ENCODE results near the gene RGL2. TPM values are rescaled to one million over a fixed set of nuclear protein-coding genes. Genes with fewer than 3 reads are reported as not detected.

The RGL2 gene
- total and polyA plus RNA-seq, 2 of the 13 experiments (the other 11 are each of a cell fraction or from before 2014, with no cell fraction given), result 22.9 to 47.4 TPM

DNA sequence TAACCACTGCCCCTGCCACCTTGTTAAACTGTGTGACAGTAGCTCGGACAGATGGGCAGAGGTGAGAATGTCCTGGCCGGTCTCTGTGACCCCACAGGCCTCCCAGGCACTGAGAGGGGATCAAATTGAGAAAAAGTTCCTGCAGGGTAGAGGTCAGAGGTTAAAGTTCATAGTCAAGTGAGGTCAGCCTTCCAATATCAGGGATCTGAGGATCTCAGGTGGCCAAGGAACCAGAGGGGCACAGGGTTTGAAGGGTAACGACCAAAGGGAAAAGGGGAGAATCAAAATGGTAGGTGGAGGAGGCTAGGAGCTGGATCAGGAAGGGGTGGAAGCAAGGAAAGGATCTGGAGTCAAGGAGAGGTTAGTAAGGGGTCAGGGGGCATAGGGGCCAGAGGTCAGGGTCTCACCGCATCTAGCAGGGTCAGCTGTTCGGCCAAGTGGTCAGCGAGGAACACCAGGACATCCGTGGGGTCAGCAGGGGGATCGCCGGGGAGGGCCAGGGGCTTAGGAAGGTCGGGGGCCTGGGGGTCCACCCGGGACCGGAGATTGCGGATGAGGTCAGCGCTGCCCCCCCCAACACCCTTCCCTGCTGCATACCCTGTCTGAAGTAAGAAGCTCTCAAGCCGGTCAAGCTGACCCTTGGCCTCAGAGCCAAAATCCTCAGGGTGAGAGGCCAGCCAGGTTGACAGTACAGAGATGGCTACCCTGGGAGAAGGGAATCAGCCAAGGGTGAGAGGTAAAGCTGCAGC, 2.9 kb downstream of the RGL2 start:
- no peak for FAIRE-seq
- POLR2A ChIA-PET, result interaction anchor here (0.6 to 2.8 kb wide), 3 partner anchors 18 to 24 kb away, joined by 3 to 11 read pairs (median 6); partner anchors contain the start of genes B3GALT4, RPS18, VPS52 and ZBTB22
- Histone ChIP-seq H4K20me1 (ENCODE audit: insufficient read depth, low read length) (no peaks in the 10 kb centered on the region), H2AFZ (ENCODE audit: low read length) (no peak overlapping the region), H3K9ac (ENCODE audit: insufficient read depth, low read depth, low read length) (no peak overlapping the region), H3K9me3 (ENCODE audit: low read length) (no peaks in the 10 kb centered on the region), H3K79me2 (ENCODE audit: insufficient read depth, low read length) (peaks cover 5% of the 10 kb centered on the region), H3K27me3 (ENCODE audit: control insufficient read depth in 1 of 2, insufficient read depth in 2 of 2, low read length in 2 of 2) (no peaks in the 10 kb centered on the region; a peak in 1 of 5 replicates), H3K36me3 (replicated peaks in 1 of 2; ENCODE audit: control insufficient read depth in 1 of 2, insufficient read depth in 2 of 2, low read length in 2 of 2) (peaks cover 10 to 24% of the 10 kb centered on the region in 2 experiments), H3K4me3 (replicated peaks in 1 of 3; ENCODE audit: insufficient read depth in 1 of 3, low read depth in 2 of 3, low read length in 3 of 3) (no peak overlapping the region), H3K27ac (ENCODE audit: extremely low read length, insufficient read depth, low read length) (peak overlapping the region; percentile 93), H3K4me1 (ENCODE audit: insufficient read depth, low read length) (peaks cover 25% of the 10 kb centered on the region), H3K4me2 (ENCODE audit: low read depth, low read length) (no peak overlapping the region)
- no peak for ATAC-seq
- CTCF ChIA-PET (ENCODE audit: low intra/inter-chr PET ratio, low total read pairs), result no interaction called here
- BruUV-seq (replicated peaks), result no TSS peak
- in situ Hi-C loops (cut with HindIII; ENCODE audit: extremely low pct_ligation_motif_present, low pct_unique_long_range_greater_than_20kb), result loop anchor here (5.0 to 25.0 kb wide), 2 partner anchors 93 to 117 kb away; partner anchors contain the start of genes CUTA, HSD17B8, PHF1 and RXRB
- intact Hi-C loops (cut with micrococcal nuclease; ENCODE audit: unreplicated experiment), result no loop called here
- peak; percentile 59 for TF ChIP-seq NR2C2 (CRISPR knock-in tag; IDR thresholded peaks at IDR 0.05; ENCODE audit: borderline replicate concordance)
- 0 out of 2 replicates have a peak, but pooled peaks have one; percentile 19 for TF ChIP-seq NR2F6 (IDR thresholded peaks at IDR 0.05)
- TF ChIP-seq NR2F6 (CRISPR knock-in tag; IDR thresholded peaks at IDR 0.05), result no peak
- 0 out of 4 replicates have a peak, but pooled peaks of 1 of the 2 experiments have one; percentile 28 for TF ChIP-seq NR2F1 (CRISPR knock-in tag; IDR thresholded peaks at IDR 0.05)
- TF ChIP-seq ZC3H13 (CRISPR knock-in tag; IDR thresholded peaks at IDR 0.05), result no peak
- 0 out of 2 replicates have a peak, but pooled peaks have one; percentile 22 for TF ChIP-seq TBX2 (CRISPR knock-in tag; IDR thresholded peaks at IDR 0.05; ENCODE audit: borderline replicate concordance)
- TF ChIP-seq HIVEP1 (CRISPR knock-in tag; IDR thresholded peaks at IDR 0.05), result 0 out of 2 replicates have a peak, but pooled peaks have one; percentile 37
- TF ChIP-seq KLF6 (CRISPR knock-in tag; IDR thresholded peaks at IDR 0.05), result no peak
- WGBS (ENCODE audit: low lambda C conversion rate), result 89% methylated on average over 13 of the region's 15 CpGs
- no peak for DNase-seq (ENCODE audit: low spot score)

Data from HepG2 (cell line).